GM18498 (cell line): ENCODE data around the gene TFAP2C.
"Not testable (repeated sequence)": the region's sequence is repeated elsewhere in the genome, so short reads cannot be mapped to it uniquely, and the experiment has no call there.

ENCODE experiments used
- ATAC-seq: cut with Tn5 transposase; IDR thresholded peaks from one replicate; pipeline ENCODE4 v1.9.1; 2021; ENCODE audit warnings: mild to moderate bottlenecking, moderate library complexity; ENCODE audit not compliant: unreplicated experiment

TFAP2C gene

DNA sequence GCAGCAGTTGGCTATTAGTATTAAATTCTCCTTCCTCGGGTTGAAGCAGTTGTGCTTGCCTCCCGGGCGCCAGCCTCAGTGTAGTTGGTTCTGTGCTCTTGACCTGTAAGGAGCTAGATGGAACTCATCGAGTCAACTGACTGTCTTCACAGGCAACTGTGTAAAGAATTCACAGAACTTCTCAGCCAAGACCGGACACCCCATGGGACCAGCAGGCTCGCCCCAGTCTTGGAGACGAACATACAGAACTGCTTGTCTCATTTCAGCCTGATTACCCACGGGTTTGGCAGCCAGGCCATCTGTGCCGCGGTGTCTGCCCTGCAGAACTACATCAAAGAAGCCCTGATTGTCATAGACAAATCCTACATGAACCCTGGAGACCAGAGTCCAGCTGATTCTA is 8.5 kb downstream of the TFAP2C start:
- no peak for ATAC-seq

DNA sequence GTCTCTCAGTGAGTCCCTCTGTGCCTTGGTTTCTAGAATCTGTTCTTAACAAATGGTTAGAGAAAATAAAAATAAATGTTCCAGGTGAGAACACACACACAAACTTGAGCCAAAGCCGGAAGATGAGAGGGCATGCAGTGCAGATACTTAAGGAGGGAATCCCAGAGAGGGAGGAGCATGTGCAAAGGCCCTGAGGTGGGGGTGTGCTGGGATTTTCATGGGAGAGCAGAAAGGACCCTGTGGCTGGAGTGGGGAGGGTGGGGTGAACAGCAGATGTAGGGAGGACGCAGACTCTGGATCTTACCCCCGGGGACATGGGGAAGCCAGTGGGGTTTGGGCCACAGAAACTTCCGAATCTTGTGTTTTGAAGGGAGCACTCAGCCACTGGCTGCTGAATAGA is 17.5 kb downstream of the TFAP2C start:
- ATAC-seq: no peak

DNA sequence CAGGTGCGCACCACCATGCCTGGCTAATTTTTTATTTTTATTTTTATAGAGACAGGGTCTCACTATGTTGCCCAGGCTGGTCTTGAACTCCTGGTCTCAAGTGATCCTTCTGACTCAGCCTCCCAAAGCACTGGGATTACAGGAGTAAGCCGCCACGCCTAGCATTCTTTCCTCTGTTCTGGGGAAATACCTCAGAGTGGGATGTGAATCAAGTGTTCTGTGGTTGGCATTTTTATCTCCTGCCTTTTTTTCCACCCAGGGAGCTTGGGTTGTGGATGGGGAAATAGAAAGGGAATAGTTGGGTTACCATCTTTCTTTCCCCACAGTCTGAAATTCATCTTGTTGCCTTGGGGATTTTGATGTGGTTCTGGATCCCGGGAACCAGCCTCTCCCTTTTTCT is 24.1 kb downstream of the TFAP2C start:
- no peak for ATAC-seq

DNA sequence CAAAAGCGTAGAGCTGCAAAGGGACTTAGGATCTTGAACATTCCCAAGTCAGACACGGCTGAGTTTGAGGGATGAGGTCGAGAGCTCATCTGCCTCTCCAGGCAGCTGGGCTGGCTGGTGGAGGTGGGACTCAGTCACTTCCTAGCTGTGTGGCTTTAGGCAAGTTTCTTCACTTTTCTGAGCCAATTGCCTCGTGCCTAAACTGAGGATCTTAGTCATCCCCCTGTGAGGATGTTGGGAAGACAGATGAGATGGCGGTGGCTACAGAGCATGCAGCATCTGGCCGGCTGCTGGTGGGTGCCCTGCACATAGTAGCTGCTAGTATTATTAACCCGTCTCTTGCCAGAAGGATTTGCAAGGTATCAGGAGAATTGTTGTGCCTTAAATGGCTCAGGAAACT is 27.5 kb downstream of the TFAP2C start:
- no peak for ATAC-seq

DNA sequence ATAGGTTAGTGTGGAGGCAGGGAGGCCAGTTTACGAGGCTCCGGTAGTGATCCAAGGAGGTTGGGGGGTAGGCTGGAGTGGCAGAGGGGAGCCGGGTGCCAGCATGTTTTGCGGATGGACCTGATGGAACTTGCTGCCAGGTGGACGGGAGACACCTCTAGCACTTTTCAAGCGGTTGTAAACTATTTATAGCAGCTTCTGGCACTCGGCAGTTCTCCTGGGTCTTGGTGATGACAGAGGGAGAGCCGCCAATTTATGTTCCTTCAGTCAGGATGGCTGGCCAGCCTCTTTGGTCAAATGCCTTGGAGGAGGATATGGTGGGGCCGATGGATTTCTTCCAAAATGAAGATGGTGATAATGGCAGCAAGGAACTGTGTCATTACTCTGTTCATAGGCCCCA is 28.8 kb downstream of the TFAP2C start:
- no peak for ATAC-seq

DNA sequence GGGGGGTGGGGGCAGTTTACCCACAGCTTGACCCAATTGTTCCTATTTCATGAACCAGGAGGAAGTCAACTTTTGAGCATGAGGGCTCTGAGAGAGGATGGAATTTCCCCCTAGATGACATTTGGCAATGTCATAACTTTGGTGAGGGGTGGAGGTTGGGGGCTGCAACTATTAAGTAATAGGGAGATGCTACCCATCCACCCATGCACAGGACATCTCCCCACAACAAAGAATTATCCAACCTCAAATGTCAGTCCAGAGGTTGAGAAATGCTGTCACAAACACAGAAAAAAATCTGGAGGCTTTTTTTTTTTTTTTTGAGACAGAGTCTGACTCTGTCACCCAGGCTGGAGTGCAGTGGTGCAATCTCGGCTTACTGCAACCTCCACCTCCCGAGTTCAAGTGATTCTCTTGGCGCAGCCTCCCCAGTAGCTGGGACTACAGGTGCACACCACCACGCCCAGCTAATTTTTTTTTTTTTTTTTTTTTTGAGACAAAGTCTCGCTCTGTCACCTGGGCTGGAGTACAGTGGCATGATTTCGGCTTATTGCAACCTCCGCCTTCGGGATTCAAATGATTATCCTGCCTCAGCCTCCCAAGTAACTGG is 29.3 kb downstream of the TFAP2C start:
- ATAC-seq: not testable (repeated sequence)

DNA sequence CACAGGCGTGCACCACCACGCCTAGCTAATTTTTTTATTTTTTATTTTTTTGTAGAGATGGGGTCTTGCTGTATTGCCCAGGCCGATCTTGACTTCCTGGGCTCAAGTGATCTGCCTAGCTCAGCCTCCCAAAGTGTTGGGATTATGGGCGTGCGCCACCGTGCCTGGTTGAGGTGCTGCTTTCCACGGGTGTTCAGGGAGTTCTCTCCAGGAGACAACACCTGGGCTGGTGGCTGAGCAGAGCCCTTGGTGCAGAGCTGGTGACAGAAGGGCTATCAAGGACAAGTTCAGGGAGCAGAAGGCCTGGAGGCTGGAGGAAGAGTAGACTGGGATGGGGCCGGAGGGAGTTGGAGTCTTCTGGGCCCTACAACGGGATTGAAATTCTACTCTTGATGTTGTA is 34.6 kb downstream of the TFAP2C start:
- ATAC-seq: no peak

DNA sequence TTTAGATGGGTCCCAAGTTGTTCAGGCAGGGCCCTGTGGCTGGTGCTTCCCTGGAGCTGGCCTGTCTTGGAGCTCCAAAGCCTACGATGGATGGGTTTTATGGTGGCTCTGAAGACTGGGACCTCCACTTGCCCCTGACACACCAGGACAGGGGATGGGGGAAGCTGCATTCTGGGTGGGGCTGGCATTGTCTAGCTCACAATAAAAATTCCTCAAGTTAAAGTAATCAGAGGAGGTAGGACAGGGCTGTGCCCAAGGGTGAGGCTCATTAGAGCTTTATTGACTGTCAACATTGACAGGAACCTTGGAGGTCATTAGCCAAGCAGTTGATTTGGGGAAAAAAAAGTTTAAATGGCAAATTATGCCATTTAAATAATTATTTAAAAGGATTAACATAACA is 35.7 kb downstream of the TFAP2C start:
- ATAC-seq: no peak

DNA sequence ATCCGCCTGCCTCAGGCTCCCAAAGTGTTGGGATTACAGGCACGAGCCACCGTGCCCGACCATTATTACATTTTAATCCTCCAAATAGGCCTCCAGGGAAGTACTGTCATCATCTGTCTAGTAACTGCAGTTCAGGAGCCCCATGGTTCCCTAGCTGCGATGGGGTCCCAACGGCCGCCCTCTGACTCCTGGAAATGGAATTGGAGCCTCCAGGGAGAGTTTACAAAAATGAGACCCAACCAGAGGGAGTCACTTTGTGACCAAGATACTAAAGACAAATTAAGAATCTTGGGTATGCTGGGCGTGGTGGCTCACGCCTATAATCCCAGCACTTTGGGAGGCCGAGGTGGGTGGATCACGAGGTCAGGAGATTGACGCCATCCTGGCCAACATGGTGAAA is 36.7 kb downstream of the TFAP2C start:
- no peak for ATAC-seq

DNA sequence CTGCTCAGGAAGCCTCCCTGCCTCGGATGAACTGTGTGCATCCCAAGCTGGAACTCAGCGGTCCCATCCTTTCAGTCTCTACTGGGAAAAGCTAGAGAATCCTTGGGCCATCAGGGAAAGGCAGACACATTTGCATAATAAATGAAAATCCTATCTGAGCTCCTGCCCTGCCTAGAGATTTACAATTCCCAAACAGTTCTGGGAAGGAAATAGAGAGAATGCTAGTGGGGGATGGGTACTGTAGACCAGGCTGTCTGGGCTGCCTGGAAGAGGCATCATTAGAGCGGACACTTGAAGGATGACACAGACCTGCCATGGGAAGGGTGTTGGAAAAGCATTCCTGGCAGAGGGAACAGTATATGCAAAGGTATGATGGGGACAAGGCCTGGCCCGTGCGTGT is 44.3 kb downstream of the TFAP2C start:
- no peak for ATAC-seq

DNA sequence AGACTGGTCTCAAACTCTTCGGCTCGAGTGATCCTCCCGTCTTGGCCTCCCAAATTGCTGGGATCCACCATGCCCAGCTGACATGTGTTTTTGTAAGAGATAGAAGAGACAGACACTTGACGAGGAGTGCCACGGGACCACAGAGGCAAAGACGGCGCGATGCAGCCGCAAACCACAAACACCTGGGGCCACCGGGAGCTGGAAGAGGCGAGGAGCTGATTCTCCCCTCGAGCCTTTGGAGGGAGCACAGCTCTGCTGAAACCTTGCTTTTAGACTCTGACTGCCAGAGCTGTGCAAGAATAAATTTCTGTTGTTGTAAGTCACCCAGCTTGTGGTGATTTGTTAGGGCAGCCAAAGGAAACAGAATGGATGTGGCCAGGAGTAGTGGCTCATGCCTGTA is 46.9 kb downstream of the TFAP2C start:
- ATAC-seq: no peak

DNA sequence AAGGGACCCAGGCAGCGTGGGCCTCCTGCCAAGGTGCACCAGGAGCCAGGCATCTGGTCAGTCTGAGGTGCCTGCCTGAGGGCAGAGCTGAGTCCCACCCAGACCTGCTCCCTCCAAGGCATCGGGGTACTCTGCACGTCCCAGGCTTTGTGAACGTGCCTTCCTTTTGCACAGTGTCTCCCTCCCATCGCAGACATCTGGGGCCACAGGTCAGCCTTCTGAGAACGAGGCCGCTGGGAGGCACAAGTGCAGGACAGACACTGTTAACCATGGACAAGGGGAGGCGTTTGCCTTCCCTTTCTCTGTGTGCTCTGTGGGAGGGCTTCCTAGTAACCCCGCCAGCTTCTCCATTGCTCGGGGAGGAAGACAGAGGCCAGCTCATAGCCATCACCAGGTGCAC is 47.6 kb downstream of the TFAP2C start:
- ATAC-seq: no peak

DNA sequence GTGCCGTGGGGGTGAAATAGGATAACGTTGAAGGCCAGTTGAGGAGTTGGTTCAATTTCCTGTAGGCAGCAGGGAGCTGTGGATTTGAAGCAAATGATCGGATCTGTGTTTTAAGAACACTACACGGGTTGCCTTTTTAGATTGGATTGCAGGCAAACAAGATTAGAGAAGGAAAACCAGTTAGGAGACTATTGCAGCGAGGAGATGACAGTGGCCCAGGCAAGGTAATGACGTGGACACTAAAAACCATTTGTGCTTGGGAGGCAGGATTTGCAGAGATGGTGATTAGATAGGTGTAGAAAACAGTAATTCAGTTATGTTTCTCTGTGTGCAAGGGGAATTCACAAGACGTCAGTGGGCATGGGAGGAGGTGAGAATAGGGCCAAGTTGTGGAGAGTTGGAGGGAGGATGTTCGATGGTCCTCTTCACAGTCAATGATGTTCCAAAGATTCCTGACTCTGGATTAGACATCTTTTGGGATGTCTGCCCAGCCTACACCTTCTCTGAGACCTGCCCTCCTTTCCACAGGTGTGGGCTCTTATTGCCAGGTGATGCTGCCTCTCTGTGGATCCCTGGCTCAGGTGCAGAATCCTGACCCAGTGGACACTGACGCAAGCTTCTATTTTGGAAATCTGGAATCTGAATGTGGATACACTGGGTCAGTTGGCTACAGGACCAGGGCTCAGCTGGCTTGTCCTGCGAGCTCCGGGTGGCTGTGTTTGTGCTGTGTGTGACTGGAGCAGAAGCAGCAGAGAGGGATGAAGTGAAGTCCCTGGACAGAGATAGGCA is 54.2 kb downstream of the TFAP2C start:
- no peak for ATAC-seq

DNA sequence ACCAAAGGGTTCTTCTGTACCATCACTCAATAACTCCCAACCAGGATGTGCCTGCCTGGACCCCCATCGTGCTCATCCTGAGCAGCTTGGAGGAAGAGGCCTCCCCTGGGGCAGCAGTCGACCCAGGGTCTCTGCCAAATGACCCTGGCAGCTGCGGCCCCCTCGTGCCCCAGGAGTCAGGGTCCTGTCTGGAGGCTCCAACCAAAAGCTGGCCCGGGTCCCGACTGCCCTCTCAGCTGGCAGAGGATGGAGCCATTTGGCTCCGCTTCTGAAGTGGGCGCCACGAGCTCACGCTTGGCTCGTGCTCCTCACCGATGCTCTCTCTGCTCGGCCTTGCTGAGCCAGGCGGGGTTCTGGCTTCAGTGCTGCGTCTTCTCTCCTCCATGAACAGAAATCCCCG is 56.8 kb downstream of the TFAP2C start:
- ATAC-seq: no peak

DNA sequence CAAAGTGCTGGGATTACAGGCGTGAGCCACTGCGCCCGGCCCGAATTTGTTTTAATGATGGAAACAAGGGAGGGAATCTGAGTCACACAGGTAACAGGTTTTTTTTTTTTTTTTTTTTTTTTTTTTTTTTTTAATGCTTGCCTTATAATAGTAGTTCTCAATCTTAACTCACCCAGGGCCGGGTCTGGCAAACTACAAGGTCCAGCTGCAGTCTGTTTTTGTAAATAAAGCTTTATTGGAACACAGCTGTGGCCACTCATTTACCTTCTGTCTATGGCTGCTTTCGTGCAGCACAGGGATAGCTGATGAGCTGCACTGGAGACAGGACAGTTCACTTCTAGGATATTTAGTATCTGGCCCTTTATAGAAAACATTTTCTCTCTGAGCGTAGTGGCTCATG is 58.0 kb downstream of the TFAP2C start:
- ATAC-seq: no peak

DNA sequence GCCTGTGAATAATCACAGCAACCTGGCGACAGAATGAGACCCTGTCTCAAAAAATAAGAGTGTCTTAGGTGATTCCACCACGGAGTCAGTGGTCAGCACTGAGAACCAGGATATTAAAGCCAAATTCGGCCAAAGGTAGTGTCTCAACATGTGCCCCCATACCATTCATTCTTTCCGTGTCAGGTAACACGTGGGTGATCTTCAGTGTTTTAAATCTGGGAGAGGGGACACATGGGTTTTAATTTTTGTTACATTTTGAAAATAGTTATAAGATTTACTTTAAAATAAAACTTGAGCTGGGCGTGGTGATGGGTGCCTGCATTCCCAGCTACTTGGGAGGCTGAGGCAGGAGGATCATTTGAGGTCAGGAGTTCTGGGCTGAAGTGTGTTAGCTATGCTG is 59.0 kb downstream of the TFAP2C start:
- ATAC-seq: no peak
